HG03575 (cell line): ENCODE measurements around the gene AHNAK2.

Source experiments
- ATAC-seq: cut with Tn5 transposase; IDR thresholded peaks from one replicate; pipeline ENCODE4 v1.9.1; 2021; ENCODE audit not compliant: unreplicated experiment, insufficient number of reproducible peaks, low FRiP score; ENCODE audit errors: extremely low read depth

AHNAK2 gene

DNA sequence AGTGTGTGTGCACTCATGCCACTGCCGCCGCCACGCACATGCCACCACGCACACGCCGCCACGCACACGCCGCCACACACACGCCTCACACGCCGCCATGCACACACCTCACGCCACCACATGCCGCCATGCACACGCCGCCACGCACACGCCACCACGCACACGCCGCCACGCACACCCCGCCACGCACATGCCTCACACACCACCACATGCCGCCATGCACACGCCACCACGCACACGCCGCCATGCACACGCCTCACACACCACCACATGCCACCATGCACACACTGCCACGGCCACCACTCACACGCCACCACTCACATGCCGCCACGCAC is 13.7 kb upstream of the AHNAK2 start:
- no peak for ATAC-seq

DNA sequence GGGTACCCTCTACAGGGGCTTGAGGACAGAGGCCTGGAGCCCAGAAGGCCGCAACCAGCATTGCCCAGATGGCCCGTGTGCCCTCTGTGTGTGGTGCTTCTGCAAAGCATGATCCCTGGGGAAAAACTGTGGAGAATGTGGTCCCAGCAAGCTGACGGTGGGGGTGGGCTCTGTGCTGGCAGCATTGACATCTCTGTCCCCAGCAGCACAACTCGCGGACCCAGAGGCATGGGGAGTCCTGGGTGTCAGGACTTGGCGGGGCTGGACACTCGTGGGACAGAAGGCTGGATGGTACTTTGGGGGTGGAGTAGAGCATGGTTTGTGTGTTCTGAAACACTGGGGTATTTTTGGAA is 11.8 kb upstream of the AHNAK2 start:
- ATAC-seq: no peak

DNA sequence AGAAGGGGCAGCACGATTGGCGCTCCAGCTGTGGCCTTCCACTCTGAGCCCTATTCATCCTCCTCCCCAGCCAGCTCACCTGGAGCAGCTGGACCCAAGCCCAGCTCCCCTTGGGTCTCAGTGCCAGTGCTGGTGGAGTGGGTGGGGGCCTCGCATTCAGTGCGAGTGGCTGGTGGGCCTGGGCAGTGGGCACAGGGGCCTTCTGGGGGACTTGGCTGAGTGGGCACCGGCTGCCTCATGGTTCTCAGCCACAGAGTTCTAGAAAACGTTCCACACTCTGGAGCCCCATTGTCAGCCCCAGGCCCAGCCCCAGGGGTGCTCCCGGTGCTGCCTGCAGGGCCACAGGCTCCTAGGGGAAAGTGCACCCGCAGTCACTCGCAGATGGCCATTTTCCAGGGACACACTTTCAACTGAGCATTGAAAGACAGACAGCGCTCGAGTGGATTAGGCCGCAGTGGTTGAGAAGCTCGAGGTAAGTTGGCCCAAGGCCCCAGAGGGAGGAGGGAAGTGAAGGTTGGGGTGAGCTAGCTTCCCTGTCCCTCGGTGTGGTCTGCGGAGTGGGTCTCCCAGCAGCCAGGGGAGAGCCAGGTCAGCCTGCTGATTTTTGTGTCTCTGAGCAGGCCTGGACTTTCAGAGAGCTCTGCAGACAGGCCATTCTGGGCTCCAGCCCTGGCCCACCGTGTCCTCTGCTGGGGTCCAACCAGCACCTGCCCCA is 11.2 kb upstream of the AHNAK2 start:
- ATAC-seq: no peak

DNA sequence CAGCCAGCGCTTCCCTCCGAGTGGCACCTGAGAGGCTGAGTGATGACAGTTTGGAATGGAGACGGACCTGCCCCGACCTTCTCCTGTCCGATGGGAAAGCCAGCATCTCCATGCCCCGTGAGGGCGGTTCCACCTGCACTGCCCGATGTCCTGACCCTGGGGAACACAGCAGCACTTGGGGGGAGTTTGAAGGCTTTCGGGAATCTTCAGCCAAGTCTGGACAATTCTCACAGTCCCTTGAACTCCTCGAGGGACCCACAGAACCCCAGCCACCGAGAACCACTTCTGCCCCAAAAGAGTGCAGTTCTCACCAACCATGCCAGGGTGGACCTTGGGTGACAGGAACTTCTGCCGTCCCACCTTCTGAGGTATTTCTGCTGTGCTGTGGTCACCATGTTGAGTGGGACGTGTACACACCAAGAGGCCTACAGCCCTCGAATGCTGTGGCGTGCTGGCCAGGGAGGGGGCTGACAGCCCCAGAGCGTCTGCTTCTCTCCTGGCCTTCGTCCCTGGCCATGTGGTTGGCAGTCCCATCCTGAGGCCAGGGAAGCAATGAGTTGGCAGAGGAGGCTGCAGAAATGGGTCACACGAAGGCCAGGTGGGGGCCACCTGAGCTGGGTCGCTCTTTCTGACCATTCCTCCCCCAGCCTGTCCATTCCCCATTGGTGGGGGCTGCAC is 8.5 kb upstream of the AHNAK2 start:
- ATAC-seq: no peak

GRCh38 chr14:104985675-104986486 is 7.7 kb upstream of the AHNAK2 start, which contains the start of gene CLBA1:
Gene CLBA1 (plus strand): TSS chr14:104985788. CDS start chr14:104986432, 644 bp downstream.
- ATAC-seq: no peak

DNA sequence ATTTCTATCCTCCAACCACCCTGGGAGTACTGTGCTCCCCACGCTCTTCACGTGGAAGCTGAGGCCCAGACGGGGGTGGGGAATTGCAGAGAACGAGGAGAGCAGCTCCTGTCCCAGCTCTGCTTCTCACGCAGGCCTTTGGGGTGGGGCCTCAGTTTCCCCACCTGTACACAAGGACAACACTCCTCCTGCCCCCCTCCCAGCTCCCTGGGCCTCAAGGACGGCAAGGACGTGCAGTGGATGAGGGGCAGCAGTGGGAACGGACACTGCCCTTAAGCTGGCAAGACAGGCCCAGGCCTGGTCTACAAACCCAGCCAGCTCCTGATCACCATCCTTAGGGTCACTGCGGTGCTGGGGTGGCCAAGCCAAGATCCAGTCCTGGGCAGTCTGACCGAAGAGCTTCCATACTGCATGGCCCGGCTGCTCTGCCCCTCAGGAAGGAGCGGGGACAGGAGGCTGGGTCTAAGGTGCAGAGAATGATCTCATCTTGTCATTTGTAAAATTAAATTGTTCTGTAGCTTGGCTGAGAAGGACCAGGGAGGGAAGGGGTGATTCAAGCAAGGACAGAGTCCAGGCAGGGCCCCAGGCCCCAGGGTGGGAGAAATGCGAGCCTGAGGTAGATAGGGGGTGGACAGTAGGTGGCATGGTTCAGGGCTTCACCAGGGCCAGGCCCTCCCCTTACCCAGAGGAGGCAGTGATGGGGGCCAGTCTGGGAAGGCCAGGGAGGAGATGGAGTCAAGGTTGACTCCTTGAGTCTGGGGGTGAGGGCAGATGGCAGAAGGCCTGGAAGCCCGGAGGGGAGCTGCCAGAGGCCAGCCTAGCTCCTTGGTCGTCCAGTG is 6.1 kb upstream of the AHNAK2 start:
- ATAC-seq: no peak

DNA sequence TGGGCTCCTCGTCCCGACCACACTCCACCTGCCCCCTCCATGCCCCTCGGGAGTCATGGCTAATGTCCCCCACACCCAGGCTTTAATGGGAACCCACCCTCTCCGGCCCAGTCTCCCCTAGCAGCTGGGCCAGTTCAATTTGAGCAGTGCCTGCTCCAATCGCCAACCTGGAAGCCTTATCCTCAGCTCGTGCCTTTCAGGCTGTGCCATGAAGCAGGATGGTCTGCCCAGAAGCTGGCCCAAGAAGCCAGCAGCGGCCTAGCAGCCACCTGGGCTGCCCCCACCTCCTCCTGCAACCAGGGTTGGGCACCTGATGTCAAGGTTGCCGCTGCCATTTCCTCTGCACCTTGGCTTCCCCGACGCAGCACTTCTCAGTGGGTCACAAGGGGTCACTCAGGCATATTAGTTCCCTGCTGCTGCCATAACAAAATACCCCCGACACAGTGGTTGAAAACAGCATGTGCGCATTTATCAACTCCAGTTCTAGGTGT is 5.1 kb upstream of the AHNAK2 start:
- ATAC-seq: no peak

DNA sequence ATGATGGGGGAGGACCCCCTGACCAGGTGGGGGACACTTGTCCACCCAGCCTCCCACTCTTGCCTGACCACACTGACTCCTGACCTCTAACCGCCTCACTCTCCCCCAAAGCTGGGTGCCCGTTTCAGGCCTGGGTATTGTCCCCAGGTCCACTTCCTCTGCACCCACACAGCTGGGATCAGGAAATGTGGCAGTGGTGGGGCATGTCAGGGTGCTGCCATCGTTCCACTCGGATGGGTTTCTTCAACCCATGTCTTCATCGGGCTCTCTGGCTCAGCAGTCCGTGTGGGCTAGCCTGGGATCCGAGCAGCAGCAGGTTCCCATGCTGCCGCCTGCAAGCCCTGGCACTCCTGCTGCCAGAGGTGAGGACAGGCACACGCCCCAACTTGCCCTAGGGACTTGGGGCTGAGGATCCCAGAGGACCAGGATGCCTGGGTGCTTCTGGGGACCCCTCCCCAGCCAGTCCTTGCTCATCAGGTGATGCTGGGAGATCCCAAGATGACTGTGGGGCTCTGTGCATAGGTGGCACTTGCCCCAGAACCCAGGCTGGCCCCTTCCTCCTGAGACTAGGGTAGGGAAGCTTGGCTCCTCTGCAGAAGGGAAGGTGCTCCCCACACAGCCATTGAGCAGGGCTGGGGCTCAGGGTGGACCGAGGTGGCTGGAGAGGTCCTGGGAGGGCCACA is 4.5 kb upstream of the AHNAK2 start:
- no peak for ATAC-seq

GRCh38 chr14:104981699-104982541 is 3.7 kb upstream of the AHNAK2 start:
- no peak for ATAC-seq

DNA sequence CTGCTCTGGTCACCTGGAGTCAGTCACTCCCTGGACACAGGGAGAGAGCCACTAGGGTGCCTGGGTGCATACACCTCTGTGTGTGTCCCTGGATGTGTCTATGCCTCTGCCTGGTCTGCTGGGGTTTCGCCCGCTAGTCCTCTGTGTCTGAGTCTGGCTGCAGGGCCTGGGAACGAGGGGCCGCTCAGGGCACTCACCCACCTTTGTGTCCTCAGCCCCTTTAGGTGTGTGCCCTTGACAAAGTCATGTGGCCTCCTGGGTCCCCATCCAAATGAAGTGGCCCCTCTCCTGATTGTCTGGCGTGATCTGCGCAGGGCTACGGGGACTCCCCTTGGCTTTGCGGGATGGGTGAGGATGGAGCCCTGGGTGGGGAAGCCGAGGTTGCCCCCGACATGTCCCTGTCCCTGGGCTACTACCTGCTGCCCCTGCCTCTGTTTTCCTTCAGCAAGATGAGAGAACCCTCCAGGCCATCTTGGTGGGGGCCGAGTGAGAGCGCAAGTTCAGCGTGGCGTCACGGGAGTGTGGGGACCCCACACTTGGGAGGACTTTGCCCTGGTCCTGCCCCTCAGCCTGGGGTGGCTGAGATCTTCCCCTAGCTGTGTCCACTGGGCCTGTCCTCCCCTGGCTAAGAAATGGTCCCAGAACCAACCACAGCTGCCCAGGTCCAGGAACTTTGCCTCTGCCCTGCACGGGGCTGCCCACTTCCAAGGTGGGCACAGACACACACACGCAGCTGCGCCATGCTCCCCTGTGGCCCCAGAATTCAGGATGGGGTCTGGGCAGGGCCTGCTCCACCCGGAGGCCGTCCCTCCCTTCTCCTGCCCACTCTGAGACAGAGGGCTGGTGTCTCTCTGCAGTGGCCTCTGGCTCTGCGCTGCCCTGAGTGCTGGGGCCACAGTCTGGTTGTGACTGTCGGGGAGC is 2.7 kb upstream of the AHNAK2 start:
- no peak for ATAC-seq

- no peak for ATAC-seq
Measured at GRCh38 chr14:104979758-104980610, 1.8 kb upstream of the AHNAK2 start.

DNA sequence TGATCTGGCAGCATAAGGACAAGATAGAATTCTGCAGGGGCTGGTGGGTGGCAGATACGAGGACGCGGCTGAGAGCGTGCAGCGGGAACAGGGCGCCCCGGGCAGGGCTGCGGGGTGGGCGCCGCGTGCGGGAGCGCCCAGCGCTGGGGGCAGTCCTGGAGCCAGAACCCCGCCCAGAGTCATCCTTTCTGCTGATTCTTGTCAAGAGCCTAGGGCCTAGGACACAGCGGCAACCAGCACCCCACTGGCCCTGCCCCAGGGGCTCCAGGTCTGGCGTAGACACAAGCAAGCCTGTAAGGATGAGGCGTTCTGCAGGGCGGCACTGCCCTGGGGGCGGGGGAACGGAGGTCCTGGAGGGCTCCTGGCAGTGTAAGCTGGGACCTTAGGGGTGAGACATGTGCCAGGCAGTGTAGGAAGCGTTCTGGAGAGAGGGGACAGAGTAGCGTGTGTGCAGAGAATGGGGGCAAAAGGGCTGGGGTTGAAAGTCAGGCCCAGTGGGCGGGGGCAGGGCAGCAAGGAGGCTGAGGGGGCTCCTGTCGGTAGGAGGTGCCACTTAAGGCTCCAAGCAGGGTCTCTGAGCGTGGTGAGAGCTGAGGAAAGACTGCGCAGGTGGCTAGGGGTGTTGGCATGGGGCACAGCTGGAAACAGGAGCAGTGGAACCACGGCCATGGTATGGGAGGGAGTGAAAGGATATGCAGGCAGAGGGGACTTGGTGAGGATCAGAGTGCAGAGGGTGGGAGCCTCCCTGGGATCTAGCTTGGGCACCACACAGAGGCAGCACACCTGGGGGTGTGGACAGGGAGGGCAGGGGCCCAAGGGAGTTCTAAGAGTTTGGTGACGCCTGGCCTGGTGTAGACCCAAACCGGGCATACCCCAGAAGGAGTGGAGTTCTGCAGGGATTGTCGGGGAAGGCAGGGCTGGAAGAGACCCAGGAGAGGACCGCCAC is 845 bp upstream of the AHNAK2 start:
- no peak for ATAC-seq

DNA sequence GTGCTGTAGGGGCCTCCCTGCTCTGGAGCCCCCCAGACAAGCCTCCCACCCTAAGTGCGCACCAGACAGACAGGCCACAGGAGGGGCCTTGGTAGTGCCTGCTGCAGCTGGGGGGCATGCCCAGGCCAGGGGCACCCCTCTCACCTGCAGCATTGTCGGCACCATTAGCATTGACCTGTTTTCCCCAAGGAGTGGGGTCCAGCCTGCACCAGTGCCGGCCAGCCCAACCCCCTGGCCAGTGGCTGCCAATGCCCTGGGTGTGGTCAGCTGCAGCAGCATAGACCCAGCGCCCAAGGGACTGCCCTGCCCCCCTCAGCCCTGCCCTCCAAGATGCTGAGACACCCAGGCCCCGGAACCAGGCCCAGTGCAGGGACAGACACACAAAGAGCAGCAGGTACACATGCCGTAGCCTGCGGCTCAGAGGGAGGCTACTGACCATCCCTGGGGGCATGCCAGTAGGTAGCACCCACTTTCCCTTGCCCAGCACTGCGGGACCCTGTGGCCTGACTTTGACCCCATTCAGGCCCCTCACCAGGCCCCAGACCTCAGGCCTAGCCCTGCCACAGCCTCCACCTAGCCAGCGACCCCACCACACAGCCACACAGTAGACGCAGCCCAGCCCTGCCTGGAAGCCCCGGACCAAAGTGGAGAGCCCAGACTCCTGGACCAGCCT is 1.0 kb downstream of the AHNAK2 start:
- no peak for ATAC-seq

- ATAC-seq: no peak
Measured at GRCh38 chr14:104976198-104977007, 1.8 kb downstream of the AHNAK2 start.
